Measurements from ENCODE around the gene ABCC11.
A peak's percentile ranks its signal among the peaks of the same experiment; 100 is the strongest.

ABCC11 gene

DNA sequence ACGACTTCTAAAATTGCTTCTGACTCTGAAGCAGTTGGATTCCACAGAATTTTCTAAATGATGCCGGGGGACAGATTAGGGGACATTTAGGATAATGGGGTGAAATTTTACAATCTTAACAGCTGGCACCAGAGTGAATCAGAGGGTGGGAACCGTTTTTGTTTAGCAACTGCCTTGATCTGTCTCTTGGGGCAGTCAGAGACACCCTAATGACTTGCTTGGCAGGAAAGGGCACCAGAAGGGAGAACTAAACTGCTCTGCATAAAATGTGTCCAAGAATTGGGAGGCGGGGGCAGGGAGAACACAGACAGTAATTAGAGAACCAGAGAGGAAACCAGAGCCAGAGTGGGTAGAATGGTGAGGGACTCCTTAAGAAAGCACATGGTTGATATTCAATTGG lies 85.4 kb downstream of the ABCC11 start:
- DNase-seq (ENCODE audit: low spot score) = no peak

DNA sequence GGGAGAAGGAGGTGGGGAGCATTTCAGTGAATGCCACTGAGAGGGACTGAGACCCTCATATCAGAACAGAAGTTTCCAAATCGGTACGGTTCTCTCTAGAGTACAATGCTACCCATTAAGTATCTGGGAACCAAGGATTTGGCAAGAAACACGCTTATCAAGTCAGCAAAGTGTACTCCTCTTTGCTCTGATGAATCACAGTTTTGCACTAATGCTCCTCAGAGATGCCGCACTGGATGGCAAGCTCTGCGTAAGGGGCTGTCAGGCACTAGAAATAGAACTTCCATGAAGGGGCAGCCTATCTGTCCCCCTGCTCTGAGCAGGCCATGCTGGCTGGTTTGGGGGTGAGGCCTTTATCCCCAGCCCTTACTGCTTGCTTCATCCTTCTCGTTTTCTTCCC lies 86.8 kb downstream of the ABCC11 start:
- no peak for DNase-seq (ENCODE audit: low spot score)

DNA sequence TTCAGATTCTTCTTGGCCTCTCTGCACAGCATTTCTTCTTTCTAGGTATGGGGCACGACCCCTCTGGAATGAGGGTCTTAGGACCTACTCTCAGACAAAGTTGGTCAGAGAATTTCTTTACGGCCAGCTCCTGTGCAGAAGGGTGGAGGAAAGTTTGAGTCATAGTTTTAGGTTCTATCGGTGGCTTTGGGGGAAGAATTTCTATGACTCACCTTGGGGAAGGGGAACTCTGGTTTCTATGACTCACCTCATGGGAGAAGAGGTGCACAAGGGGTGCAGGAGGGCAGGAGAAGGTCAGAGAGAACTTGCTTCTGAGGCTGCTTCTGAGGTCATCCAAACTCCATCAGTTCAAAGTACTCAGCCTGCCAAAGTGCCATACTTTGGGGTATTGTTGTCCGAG lies 89.0 kb downstream of the ABCC11 start:
- DNase-seq (ENCODE audit: low spot score) = no peak

DNA sequence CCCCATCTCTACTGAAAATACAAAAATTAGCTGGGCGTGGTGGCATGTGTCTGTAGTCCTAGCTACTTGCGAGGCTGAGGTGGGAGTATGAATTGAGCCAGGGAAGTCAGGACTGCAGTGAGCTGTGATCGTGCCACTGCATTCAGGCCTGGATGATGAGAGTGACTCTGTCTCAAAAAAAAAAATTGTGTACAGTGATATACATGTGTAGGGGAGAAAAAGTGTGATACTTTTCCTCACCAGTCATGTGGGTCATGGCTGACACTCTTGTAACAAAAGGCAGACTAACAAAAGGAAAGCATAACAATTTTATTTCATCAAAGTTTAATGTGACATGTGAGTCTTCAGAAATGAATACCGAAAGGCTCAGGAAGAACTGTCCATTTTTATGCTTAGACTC lies 89.5 kb downstream of the ABCC11 start:
- no peak for DNase-seq (ENCODE audit: low spot score)

DNA sequence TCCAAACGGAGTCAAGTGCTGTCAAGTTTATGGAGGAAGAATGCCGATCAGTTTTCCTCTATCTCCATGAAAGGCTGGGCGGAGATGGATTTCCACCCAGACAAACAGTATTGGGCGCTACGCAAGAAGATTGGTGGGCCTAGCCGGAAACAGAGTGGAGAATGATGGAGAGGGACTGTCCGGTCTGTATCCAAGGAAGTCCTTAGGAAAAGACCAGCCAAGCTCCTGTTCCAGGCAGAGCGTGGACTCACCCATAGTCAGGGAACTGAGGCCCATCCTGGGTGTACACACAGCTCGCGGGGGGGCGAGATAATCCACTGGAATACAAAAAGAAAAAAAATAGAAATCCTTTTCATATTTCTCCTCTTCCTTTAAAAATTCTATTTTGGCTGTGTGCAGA lies 90.0 kb downstream of the ABCC11 start:
- DNase-seq (ENCODE audit: low spot score) = no peak

DNA sequence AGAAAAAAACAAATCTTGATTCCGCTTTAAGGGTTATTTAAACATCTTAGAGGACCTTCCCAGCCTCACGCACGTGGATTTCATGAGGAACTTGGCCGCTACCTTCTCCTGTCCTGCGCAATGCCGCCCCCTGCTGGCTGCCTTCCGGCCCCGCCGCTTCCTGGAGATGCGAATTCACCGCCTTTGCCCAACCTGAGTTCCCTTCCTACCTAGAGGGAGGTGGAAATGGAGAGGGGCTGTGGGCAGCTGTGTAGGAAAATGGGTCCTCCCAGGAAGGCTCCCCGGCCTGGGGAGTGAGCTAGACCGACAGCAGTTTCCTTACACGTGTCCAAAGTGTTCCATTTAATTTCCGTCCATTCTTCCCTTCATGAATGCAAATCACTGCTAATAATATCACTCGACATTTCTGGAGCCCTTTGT lies 90.5 kb downstream of the ABCC11 start:
- peak; percentile 45 for DNase-seq (ENCODE audit: low spot score)

DNA sequence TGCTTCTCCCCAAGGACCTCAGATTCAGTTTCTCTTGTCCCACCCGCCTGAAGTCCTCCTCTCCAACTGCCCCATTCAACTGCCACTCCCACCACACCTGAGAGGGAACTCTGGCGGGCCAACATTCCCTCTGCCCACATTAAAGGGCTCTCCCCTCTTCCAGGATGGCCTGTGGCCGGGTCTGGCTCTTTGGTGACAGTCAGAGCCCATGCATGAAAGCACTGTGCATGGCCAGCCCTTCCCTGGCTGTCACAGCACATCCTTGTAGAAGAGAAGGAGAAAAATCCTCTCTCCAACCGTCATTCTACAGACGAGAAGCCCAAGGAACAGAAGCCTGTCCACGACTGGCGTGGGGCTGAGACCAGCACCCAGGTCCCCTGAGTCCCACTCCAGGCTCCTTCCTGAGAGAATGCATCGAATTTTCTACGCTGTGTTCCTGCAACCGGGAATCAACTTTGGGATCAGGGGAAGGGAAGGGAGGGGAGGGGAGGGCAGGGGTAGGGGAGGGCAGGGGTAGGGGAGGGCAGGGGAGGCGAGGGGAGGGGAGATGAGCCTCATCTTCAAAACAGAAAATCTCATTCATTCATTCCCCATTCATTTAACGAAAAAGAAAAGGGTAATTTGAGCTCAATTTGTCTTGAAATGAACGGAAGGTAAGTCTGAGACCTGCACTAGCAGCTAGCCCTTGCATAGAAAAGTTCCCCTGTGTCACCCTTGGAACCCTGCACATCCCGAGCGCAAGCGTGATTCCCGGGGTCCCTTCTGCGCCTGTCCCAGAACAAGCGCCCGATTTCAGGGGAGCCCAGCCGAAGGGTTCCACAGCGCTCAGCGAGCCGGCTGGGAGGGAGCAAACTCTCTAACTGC lies 91.2 kb downstream of the ABCC11 start, which contains the start of gene ABCC12:
Gene ABCC12, minus strand, starts transcription at position 68 of the 864 bp plus-strand sequence. CDS start 9,569 bp downstream, outside the sequence.
- DNase-seq (ENCODE audit: low spot score) = no peak

DNA sequence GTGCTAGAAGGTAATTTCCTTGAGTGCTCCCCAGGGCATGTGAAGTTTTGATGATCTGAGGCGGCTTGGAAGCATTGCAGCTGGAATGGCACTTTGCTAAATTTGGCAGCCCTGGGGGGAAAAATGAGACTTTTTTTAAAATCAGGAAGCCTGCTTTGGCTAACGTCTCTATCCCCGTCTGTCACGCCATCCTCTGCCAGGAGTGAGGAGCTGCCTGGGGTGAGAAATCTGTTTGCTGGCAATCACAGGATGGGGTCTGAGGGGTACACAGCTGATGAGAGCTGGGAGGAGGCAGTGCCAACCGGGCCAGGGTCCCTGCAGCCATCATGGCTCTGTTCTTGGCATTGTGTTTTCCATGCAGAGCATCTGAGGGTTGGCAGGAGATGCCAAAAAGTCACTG lies 93.6 kb downstream of the ABCC11 start:
- DNase-seq (ENCODE audit: low spot score) = no peak

DNA sequence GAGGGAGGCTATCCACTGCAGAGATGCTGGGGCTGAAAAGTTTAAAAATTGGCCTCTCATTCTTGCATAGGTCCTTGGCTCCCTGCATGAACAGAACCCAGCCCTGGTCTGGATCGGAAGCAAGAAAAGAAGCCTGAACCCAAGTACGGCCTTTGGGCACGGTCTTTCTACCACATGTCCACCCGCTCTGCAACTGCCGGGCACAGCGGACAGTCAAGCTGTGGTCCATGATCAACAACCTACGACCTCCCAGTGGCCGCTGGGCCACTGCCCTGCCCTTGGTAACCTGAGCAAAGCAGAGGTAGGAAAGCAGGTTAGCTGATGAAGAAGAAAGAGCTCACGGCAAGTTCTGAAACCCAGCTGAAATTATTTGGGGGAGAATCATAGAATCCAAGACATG lies 95.1 kb downstream of the ABCC11 start:
- no peak for DNase-seq (ENCODE audit: low spot score)

DNA sequence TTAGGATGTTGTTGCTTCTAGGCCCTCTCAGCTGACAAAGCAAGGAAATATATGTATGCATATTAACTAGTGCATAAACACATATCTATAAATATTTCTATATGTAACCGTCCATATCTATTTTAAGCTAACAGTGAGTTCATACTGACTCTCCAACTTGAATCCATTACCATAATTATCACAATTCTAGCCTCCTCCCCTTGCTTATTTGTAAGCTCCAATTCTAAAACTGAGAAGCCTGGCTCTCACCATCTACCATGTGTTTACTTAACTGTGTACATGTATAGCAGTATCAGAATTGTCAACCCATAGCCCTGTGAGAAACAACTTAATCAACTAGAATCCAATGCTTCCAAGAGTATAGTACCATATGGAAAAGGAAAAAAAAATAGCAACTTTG lies 96.6 kb downstream of the ABCC11 start:
- DNase-seq (ENCODE audit: low spot score) = no peak

DNA sequence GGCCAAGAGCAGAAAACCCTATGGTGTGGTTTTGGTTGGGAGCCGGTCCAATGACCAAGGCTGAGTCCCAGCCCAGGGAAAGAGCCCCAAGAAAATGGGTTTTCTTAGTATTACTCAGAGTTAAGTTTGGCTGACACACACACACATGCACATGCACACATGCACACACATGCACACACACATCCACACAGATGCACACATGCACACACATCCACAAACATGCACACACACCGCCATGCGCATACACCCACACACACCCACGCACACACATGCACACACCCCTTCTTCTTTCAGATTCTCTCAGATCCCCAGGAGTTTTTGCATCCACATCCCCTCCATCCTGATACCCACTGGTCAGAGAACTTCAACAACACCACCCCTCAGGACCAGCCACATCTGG lies 100.6 kb downstream of the ABCC11 start:
- DNase-seq (ENCODE audit: low spot score) = no peak

DNA sequence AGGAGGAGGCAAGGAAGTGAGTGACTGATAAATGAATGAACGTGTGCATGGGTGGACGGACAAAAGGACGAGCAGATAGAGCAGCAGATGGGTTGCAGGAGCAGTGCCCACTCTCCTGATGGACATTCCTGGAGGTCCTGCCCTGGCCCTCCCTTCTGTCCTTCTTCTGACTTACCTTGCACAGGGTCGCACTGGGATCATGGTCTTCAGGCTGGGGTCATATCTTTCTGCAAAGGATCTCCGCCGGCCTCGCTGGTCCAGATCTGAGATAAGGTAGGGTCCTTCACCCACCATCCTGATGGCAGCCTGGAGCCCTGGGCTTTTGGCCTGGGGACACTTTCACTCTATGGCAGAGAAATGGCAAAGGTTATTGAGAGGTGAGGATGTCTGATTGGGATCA lies 101.2 kb downstream of the ABCC11 start:
- no peak for DNase-seq (ENCODE audit: low spot score)

DNA sequence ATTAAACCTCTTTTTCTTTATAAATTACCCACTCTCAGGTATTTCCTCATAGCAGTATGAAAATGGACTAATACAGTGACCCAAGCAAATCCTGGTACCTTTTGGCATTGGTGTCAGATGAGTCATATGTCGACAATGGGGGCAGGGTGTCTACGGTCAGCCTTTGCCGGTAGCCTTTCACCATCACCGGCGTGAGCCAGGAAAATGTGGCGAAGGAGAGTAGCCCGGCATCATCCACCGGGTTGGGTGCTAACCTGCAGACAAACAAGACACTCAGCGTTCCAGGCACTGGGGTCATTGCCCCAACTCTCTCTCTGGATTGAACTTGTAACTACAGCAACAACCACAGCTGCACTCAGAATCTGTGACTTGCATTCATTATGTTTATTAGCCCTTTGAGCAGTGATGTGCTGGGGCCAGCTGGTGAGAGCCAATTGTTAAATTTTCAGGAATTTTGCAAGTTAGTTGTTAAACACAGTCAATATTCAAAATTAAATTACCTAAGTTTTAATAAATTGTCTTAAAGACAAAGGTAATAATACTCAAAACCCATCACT lies 103.4 kb downstream of the ABCC11 start:
- no peak for DNase-seq (ENCODE audit: low spot score)

DNA sequence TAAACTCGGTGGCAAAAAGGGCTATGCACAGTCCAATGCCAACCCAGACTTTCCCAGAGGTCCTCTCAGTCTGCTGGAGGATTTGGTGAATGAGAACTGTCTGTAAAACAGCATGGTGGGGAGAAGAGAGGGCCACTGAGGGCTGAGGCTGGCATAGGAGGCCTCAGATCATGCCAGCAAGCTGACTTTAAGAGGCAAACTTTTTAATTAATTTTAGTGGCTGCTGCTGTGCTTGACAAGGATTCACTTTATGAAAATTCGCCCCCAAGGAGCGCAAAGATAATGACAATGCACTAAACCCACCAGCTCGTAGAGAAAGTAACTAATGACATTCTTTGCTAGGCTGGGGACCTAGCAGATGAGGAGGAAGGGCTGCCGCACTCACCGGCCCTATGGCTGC lies 106.5 kb downstream of the ABCC11 start:
- no peak for DNase-seq (ENCODE audit: low spot score)

DNA sequence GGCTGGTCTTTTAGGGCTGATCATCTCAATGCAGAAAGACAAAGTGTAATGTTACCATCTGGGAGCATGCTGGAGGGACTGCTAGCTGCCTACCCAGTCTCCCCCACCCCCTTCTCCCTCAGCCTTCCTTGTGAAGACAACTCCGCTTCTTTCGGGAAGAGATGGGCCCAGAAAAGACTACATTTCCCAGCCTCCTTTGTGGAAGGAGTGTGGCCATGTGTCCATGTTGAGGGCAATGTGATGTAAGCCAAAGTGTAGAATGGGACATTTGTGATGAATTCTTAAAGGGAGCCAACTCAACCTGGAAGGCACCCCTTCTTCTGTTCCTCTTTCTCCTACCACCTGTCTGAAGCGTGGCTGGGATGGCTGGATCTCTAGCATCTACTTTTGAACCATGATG lies 107.8 kb downstream of the ABCC11 start:
- DNase-seq (ENCODE audit: low spot score) = no peak

DNA sequence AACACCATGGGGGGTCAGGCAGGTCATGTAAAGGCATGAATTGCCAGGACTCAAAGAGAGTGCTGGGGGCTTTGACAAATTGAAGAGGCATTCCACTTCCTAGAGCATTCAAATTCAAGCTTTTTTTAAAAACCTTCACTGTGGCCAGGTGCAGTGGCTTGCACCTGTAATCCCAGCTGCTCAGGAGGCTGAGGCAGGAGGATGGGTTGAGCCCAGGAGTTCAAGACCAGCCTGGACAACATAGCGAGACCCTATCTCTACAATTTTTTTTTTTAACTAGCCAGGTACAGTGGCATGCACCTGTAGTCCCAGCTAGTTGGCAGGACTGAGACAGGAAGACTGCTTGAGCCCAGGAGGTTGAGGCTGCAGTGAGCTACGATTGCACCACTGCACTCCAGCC lies 108.8 kb downstream of the ABCC11 start:
- no peak for DNase-seq (ENCODE audit: low spot score)

DNA sequence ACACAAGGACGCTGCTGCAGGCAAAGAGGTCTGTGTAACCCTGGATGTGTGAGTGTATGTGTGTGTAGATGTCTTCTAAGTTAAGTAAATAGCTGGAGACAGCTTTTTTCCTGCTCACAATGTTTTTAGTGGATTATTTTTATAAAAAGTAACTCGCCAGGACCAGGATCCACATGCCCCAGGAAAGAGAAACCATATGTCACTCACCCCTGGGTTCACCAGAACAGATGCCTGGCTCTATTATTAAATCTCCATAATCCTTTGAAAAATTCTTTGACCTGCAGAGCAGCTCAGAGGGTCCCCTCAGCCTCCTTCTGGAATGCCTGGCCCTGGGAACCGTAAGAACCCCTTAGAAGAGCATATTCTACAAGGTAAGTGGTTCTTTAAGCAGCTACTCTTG lies 109.5 kb downstream of the ABCC11 start:
- DNase-seq (ENCODE audit: low spot score) = no peak

DNA sequence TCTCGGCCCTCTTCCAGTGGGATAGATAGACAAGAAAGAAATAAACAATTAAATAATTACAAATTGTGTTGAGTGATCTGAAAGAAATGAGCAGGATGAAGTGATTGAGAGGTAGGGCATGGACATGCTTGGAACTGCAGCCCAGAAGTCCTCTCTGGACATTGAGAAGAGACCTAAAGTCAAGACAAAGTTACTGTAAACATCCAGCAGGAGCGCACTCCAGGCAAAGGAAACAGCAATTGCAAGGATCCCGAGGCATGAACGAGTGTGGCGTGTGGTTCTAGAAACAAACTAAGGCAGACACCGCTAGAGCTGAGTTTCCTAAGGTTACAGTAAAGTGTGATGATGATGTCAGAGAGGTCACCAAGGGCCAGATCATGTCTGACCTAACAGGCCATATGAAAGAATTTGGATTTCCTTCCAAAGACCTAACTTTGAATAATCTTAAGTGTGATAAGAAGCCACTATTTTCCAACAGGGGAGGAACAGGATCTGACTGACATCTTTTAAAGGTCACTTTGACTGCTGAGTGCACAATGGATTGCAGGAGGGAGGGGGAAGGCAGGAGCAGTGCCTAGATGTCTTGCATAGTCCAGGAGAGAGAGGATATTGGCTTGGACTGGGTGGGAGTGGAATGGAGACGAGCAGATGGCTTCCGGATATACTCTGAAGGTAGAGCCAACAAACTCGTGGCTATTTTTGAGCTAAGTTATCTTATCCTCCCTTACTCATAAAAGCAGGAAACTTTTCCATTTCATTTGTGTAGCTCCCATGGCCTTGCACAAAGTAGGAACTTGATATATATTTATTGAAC lies 110.6 kb downstream of the ABCC11 start:
- DNase-seq (ENCODE audit: low spot score) = no peak

DNA sequence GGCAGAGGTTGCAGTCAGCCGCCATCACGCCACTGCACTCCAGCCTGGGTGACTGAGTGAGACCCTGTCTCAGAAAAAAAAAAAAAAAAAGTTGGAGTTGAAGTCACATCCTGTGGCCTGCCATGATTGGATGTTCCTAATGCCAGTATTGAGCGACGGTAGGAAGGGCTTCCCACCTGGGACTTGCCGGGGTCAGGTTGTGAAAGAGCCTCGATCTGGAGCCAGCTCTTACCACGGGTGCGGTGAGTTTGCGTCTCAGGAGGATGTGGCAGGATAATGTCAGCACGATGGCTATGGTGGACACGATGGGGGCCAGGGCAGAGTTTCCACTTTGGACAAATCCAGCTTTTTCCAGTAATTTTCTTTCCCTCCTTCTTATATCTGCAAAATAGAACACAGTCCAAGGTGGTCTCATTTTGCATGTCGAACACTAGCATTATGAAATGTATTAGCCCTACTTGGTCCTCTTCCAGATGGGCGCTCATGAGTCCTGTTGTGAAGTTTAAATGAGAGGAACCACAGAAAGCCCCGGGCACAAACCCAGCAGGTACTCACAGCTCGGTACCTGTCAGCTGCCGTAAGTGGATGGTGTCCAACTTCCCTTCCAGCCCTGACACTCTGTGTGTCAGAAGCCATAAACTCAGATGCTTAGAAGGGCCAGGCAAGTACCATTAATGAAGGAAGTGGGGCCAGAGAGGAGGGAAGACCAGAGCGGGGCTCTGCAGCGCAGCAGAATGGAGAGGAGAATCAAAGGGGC lies 113.7 kb downstream of the ABCC11 start:
- no peak for DNase-seq (ENCODE audit: low spot score)

DNA sequence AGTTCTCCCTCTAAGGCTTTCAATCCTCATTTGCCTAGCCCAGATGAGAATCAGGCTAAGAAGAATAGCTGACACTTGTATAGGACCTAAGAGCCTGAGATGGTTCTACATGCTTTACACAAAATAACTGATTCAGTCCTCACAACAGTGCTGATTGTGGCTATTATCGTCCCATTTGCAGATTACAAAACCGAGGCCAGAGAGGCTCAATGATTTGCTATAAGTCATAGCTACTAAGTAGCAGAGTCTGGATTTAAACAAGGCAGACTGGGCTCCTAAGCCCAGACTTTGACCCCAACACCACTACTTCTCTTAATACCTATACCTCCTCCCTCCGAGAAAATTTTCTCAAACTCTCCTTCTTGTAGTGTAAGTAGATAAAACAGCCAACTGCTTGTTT lies 114.6 kb downstream of the ABCC11 start:
- DNase-seq (ENCODE audit: low spot score) = no peak

DNA sequence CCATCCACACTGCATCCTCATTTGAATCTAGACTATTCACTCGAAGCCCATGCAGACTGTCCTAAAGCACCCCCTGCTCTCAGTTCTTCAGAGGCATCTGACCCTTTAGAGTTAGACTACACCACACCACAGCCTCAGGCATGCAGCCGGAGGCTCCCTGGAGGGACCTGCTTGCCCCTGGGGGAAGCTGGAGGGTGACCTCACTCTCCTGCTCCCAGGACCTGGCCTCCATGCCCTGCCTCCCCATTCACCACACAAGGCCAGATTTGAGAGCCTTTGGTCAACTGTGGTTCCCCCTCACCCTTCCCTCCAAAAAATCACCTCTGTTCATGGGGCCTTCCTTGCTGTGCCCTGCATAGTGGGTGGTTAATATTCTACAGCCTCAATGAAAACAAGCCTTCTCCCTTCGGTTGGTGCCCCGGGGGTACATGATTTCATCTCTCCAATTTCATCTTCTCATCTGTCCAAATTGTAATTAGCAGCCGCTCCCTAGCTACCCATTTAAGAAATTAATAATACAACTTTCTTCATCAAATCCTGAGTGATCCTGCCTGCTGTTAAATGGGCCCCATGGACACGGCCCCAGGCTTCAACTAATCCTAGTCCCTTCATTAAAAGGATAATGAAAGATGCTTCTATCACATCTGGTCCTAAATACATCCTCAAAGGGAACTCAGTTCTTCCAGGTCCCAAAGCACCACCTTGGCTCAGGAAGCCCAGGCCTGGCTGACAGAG lies 116.0 kb downstream of the ABCC11 start:
- no peak for DNase-seq (ENCODE audit: low spot score)

DNA sequence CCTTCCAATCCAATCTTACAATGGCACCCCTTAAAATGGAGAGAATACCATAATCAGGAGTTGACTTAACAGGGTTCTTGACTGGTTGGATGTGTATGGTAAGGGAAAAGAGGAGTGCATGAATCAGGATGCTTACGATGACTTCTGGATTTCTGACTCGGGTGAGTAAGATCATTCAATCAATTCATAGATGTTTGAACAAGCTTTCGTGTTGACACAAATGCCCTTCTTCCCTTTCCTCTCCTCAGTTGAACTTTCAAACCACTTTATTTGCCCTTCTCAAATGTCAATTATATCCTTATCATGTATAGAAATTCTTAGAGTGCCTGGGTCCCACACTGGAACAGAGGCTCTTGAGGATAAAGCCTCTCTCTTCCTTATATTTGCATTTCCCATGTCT lies 117.4 kb downstream of the ABCC11 start:
- DNase-seq (ENCODE audit: low spot score) = no peak
